H9 (cell line): ENCODE results near the gene EPHX1. TPM values are rescaled to one million over a fixed set of nuclear protein-coding genes. Genes with fewer than 3 reads are reported as not detected.

Source experiments
- DNase-seq: peaks from one replicate; pipeline ENCODE4 v3.0.0-alpha.2; 2017
- H2AFZ ChIP-seq: one replicate; pipeline ENCODE4 v1.6.1; 2013; ENCODE audit warnings: mild to moderate bottlenecking, low read length, control low read depth, moderate library complexity
- H2AK5ac ChIP-seq: 2 replicates; pipeline ENCODE4 v1.6.1; 2013; ENCODE audit warnings: low read length, control low read depth, mixed read lengths; ENCODE audit not compliant: insufficient read length
- H2BK120ac ChIP-seq: one replicate; pipeline ENCODE4 v1.6.1; 2013; ENCODE audit warnings: low read depth, mild to moderate bottlenecking, low read length, control low read depth, inconsistent platforms; ENCODE audit not compliant: poor library complexity, severe bottlenecking
- H2BK12ac ChIP-seq: 2 replicates; pipeline ENCODE4 v1.6.1; 2013; ENCODE audit warnings: low read length, control low read depth, mixed read lengths, low read depth; ENCODE audit not compliant: insufficient read length
- H2BK15ac ChIP-seq: 2 replicates; pipeline ENCODE4 v1.6.1; 2013; ENCODE audit warnings: low read depth, low read length, control low read depth
- H2BK20ac ChIP-seq: one replicate; pipeline ENCODE4 v1.6.1; 2013; ENCODE audit warnings: low read depth, mild to moderate bottlenecking, low read length, control low read depth, inconsistent platforms; ENCODE audit not compliant: poor library complexity, severe bottlenecking
- H2BK5ac ChIP-seq: 2 replicates; pipeline ENCODE4 v1.6.1; 2013; ENCODE audit warnings: low read length, control low read depth, mixed read lengths; ENCODE audit not compliant: insufficient read length
- H3K14ac ChIP-seq: 2 replicates; pipeline ENCODE4 v1.6.1; 2013; ENCODE audit warnings: low read length, control low read depth; ENCODE audit not compliant: insufficient read depth
- H3K18ac ChIP-seq: 2 replicates; pipeline ENCODE4 v1.6.1; 2013; ENCODE audit warnings: low read depth, mild to moderate bottlenecking, mixed read lengths, low read length, control low read depth; ENCODE audit not compliant: insufficient read length
- H3K23ac ChIP-seq: 2 replicates; pipeline ENCODE4 v1.6.1; 2013; ENCODE audit warnings: low read length, control low read depth, mixed read lengths, low read depth; ENCODE audit not compliant: insufficient read length
- H3K23me2 ChIP-seq: 2 replicates; pipeline ENCODE4 v1.6.1; 2013; ENCODE audit warnings: low read depth, mild to moderate bottlenecking, mixed read lengths, low read length, control low read depth; ENCODE audit not compliant: insufficient read length, poor library complexity, severe bottlenecking
- H3K27ac ChIP-seq: 2 replicates; pipeline ENCODE4 v1.5.1; 2013; ENCODE audit warnings: low read length, control low read depth, mixed read lengths, low read depth; ENCODE audit not compliant: insufficient read length
- H3K27me3 ChIP-seq: 2 replicates; pipeline ENCODE4 v1.6.1; 2013; ENCODE audit warnings: low read length, control low read depth, inconsistent platforms; ENCODE audit not compliant: insufficient read depth
- H3K4ac ChIP-seq: 2 replicates; pipeline ENCODE4 v1.6.1; 2013; ENCODE audit warnings: low read depth, mild to moderate bottlenecking, control low read depth, inconsistent platforms, low read length, moderate library complexity
- H3K4me1 ChIP-seq: 2 replicates; pipeline ENCODE4 v1.6.1; 2013; ENCODE audit warnings: low read length, control low read depth, inconsistent platforms; ENCODE audit not compliant: insufficient read depth
- H3K4me2 ChIP-seq: 2 replicates; pipeline ENCODE4 v1.6.1; 2013; ENCODE audit warnings: low read length, control low read depth, mixed read lengths; ENCODE audit not compliant: insufficient read length, insufficient read depth
- H3K56ac ChIP-seq: 2 replicates; pipeline ENCODE4 v1.6.1; 2013; ENCODE audit warnings: low read depth, mild to moderate bottlenecking, mixed read lengths, low read length, control low read depth; ENCODE audit not compliant: insufficient read length
- H3K79me1 ChIP-seq: 2 replicates; pipeline ENCODE4 v1.6.1; 2013; ENCODE audit warnings: low read depth, mild to moderate bottlenecking, moderate library complexity, low read length, control low read depth, inconsistent platforms; ENCODE audit not compliant: insufficient read depth, poor library complexity, severe bottlenecking
- H3K79me2 ChIP-seq: 2 replicates; pipeline ENCODE4 v1.6.1; 2013; ENCODE audit warnings: low read length, control low read depth, inconsistent platforms; ENCODE audit not compliant: insufficient read depth
- H3K9ac ChIP-seq: 2 replicates; pipeline ENCODE4 v1.6.1; 2013; ENCODE audit warnings: low read length, control low read depth, mixed read lengths; ENCODE audit not compliant: insufficient read length; ENCODE audit errors: extremely low read depth
- H3K9me3 ChIP-seq: one replicate; pipeline ENCODE4 v1.6.1; 2013; ENCODE audit warnings: low read depth, low read length, inconsistent platforms; ENCODE audit not compliant: control insufficient read depth
- H3T11ph ChIP-seq: one replicate; pipeline ENCODE4 v1.6.1; 2013; ENCODE audit warnings: mild to moderate bottlenecking, low read length, control low read depth, inconsistent platforms
- H4K20me1 ChIP-seq: one replicate; pipeline ENCODE4 v1.6.1; 2013; ENCODE audit not compliant: control insufficient read depth, insufficient read length, insufficient read depth
- H4K5ac ChIP-seq: 2 replicates; pipeline ENCODE4 v1.6.1; 2013; ENCODE audit warnings: low read depth, mild to moderate bottlenecking, mixed read lengths, low read length, control low read depth; ENCODE audit not compliant: insufficient read length
- H4K8ac ChIP-seq: replicated peaks from 2 replicates; pipeline ENCODE4 v1.6.1; 2013; ENCODE audit warnings: low read length, control low read depth, mixed read lengths, low read depth; ENCODE audit not compliant: insufficient read length
- H4K91ac ChIP-seq: 2 replicates; pipeline ENCODE4 v1.6.1; 2013; ENCODE audit warnings: low read depth, mild to moderate bottlenecking, moderate library complexity, mixed read lengths, low read length, control low read depth; ENCODE audit not compliant: insufficient read length
- H3K27ac Mint-ChIP-seq, 3 experiments: 2 replicates in 2 of 3; 3 replicates in 1 of 3; pipeline ENCODE4 v1.8.0; 2020 to 2021; ENCODE audit warnings: mixed read lengths in 3 of 3, mild to moderate bottlenecking in 1 of 3, moderate library complexity in 1 of 3
- H3K27me3 Mint-ChIP-seq: 2 replicates; pipeline ENCODE4 v1.8.0; 2021; ENCODE audit warnings: low read depth, mild to moderate bottlenecking, moderate library complexity, mixed read lengths
- H3K36me3 Mint-ChIP-seq, 3 experiments: 2 replicates in 2 of 3; 3 replicates in 1 of 3; pipeline ENCODE4 v1.8.0; 2020 to 2021; ENCODE audit warnings: low read depth in 3 of 3, mixed read lengths in 3 of 3; ENCODE audit not compliant: insufficient read depth in 1 of 3
- H3K4me1 Mint-ChIP-seq, 2 experiments: 2 replicates each; pipeline ENCODE4 v1.8.0; 2020; ENCODE audit warnings: mixed read lengths in 2 of 2
- H3K4me3 Mint-ChIP-seq, 2 experiments: 2 replicates in 1 of 2; 3 replicates in 1 of 2; pipeline ENCODE4 v1.8.0; 2020 to 2021; ENCODE audit warnings: mild to moderate bottlenecking in 2 of 2, mixed read lengths in 2 of 2, moderate library complexity in 1 of 2
- H3K9me3 Mint-ChIP-seq, 2 experiments: 2 replicates in 1 of 2; 3 replicates in 1 of 2; pipeline ENCODE4 v1.8.0; 2020; ENCODE audit warnings: mild to moderate bottlenecking in 2 of 2, mixed read lengths in 2 of 2, moderate library complexity in 1 of 2
- CTCF ChIP-seq: fragments of 200-600 bp; sonication (generic); conservative IDR thresholded peaks from 3 replicates; pipeline ENCODE4 v1.8.0; 2021; ENCODE audit warnings: antibody characterized with exemption, mild to moderate bottlenecking
- WGBS: extraction: QIAGEN DNeasy Blood & Tissue Kit; methylation state at CpG from one replicate; pipeline ENCODE4 v1.1.7; 2013; ENCODE audit warnings: missing lambda C conversion rate, low lambda C conversion rate, mixed read lengths; ENCODE audit not compliant: insufficient read length; ENCODE audit errors: extremely low coverage; 5-methylcytosine and 5-hydroxymethylcytosine counted together
- total RNA-seq: library from RNA; stranded (reverse); gene quantifications from 2 replicates; pipeline ENCODE4 v1.2.1, GENCODE V29; 2021

Gene EPHX1
- total RNA-seq, 1 experiment from 2014 or later = 40.6 TPM

- H3K27me3 Mint-ChIP-seq = no peaks in the 10 kb centered on the region
- no peak overlapping the region for H3K14ac ChIP-seq
- H3K9me3 Mint-ChIP-seq = no peaks in the 10 kb centered on the region
- no peak overlapping the region for H3K27ac ChIP-seq
- H3K23me2 ChIP-seq = no peaks in the 10 kb centered on the region
- no peaks in the 10 kb centered on the region for H3K79me2 ChIP-seq
- H3K36me3 Mint-ChIP-seq = peaks cover 0 to 4% (median 0%) of the 10 kb centered on the region in 3 experiments; a peak in 3 of 7 replicates
- WGBS = 100% methylated on average over 1 of the region's 5 CpGs
- H4K20me1 ChIP-seq = no peaks in the 10 kb centered on the region
- no peak overlapping the region for H3K27ac Mint-ChIP-seq
- no peak overlapping the region for H2AFZ ChIP-seq
- no peak overlapping the region for H2BK5ac ChIP-seq
- peaks cover 14% of the 10 kb centered on the region for H3K4me1 ChIP-seq
- H2BK15ac ChIP-seq = no peak overlapping the region
- no peak overlapping the region for H4K5ac ChIP-seq
- no peak for TF ChIP-seq CTCF
- H3K27me3 ChIP-seq = no peaks in the 10 kb centered on the region
- no peak overlapping the region for H3T11ph ChIP-seq
- H3K4me1 Mint-ChIP-seq = peaks cover 41 to 51% of the 10 kb centered on the region in 2 experiments
- no peak overlapping the region for H2BK20ac ChIP-seq
- H4K91ac ChIP-seq = no peak overlapping the region
- no peak overlapping the region for H3K9ac ChIP-seq
- no peak for DNase-seq
- no peak overlapping the region for H3K4me3 Mint-ChIP-seq
- no peak overlapping the region for H3K23ac ChIP-seq
- H3K56ac ChIP-seq = no peak overlapping the region
- no peaks in the 10 kb centered on the region for H3K9me3 ChIP-seq
- no peak overlapping the region for H3K4me2 ChIP-seq
- H3K18ac ChIP-seq = no peak overlapping the region
- no peak overlapping the region for H2AK5ac ChIP-seq
- no peak overlapping the region for H3K4ac ChIP-seq
- no peaks in the 10 kb centered on the region for H3K79me1 ChIP-seq
- no peak overlapping the region for H2BK12ac ChIP-seq
- no peak overlapping the region for H4K8ac ChIP-seq
- H2BK120ac ChIP-seq = no peak overlapping the region
These were observed 10.7 kb downstream of the EPHX1 start for GRCh38 chr1:225820522-225821120.
